CD14-positive monocyte (primary cell): Measurements from ENCODE around the gene PKNOX2. TPM values are rescaled to one million over a fixed set of nuclear protein-coding genes. Genes with fewer than 3 reads are reported as not detected.
A peak's percentile ranks its signal among the peaks of the same experiment; 100 is the strongest.

Source experiments
- DNase-seq, 3 donors: peaks; one replicate each; pipeline ENCODE4 v3.0.0-alpha.2; 2011 to 2022
- H2AFZ ChIP-seq: 2 replicates; pipeline ENCODE4 v1.6.0; 2012; ENCODE audit warnings: mild to moderate bottlenecking, low read depth, low read length, inconsistent platforms; ENCODE audit not compliant: insufficient read depth, poor library complexity, severe bottlenecking
- H3K27ac ChIP-seq, 2 donors: 1 replicate in 1 of 2; 2 replicates in 1 of 2; pipeline ENCODE4 v1.5.1; 2012 to 2013; ENCODE audit warnings: low read length in 2 of 2, control low read depth in 1 of 2, inconsistent platforms in 1 of 2, low read depth in 1 of 2, mild to moderate bottlenecking in 1 of 2
- H3K27me3 ChIP-seq, 2 donors: one replicate each; pipeline versions ENCODE4 v1.6.0 to v1.6.1; 2011 to 2013; ENCODE audit warnings: low read length in 2 of 2; ENCODE audit not compliant: control insufficient read depth in 2 of 2, insufficient read depth in 2 of 2
- H3K36me3 ChIP-seq, 2 donors: replicated peaks in 1 of 2; 1 replicate in 1 of 2; 2 replicates in 1 of 2; pipeline versions ENCODE4 v1.5.1 to v1.6.1; 2012 to 2013; ENCODE audit warnings: low read length in 2 of 2, control low read depth in 1 of 2, inconsistent platforms in 1 of 2, mild to moderate bottlenecking in 1 of 2; ENCODE audit not compliant: insufficient read depth in 2 of 2, control insufficient read depth in 1 of 2
- H3K4me1 ChIP-seq, 2 donors: 1 replicate in 1 of 2; 2 replicates in 1 of 2; pipeline versions ENCODE4 v1.5.1 to v1.6.1; 2012 to 2013; ENCODE audit warnings: low read length in 2 of 2, control low read depth in 1 of 2, inconsistent platforms in 1 of 2, mild to moderate bottlenecking in 1 of 2, moderate library complexity in 1 of 2; ENCODE audit not compliant: insufficient read depth in 2 of 2, control insufficient read depth in 1 of 2
- H3K4me2 ChIP-seq: replicated peaks from 2 replicates; pipeline ENCODE3; 2012; ENCODE audit warnings: low read length, moderate library complexity, mild to moderate bottlenecking; ENCODE audit not compliant: poor library complexity, severe bottlenecking; ENCODE audit errors: extremely low read depth
- H3K4me3 ChIP-seq, 3 experiments: fragments of 200-600 bp in 1 of 3; sonication (generic) in 1 of 3; replicated peaks in 1 of 3; 1 replicate in 2 of 3; 2 replicates in 1 of 3; pipeline ENCODE4 v1.5.1; 2011 to 2013; ENCODE audit warnings: low read length in 3 of 3, mild to moderate bottlenecking in 3 of 3, control low read depth in 2 of 3, low read depth in 2 of 3, inconsistent platforms in 1 of 3, moderate library complexity in 1 of 3
- H3K79me2 ChIP-seq: 2 replicates; pipeline ENCODE4 v1.6.0; 2012; ENCODE audit warnings: mild to moderate bottlenecking, control low read depth, inconsistent platforms, low read length, moderate library complexity; ENCODE audit not compliant: insufficient read depth
- H3K9ac ChIP-seq: 2 replicates; pipeline ENCODE4 v1.6.0; 2017; ENCODE audit warnings: low read length, mild to moderate bottlenecking; ENCODE audit not compliant: insufficient read depth, poor library complexity, severe bottlenecking
- H3K9me3 ChIP-seq, 2 donors: replicated peaks in 1 of 2; 1 replicate in 1 of 2; 2 replicates in 1 of 2; pipeline versions ENCODE4 v1.5.1 to v1.6.1; 2012 to 2013; ENCODE audit warnings: low read length in 2 of 2, control low read depth in 1 of 2; ENCODE audit not compliant: control insufficient read depth in 1 of 2, insufficient read depth in 1 of 2
- H4K20me1 ChIP-seq: 2 replicates; pipeline ENCODE4 v1.6.0; 2012; ENCODE audit warnings: mild to moderate bottlenecking, low read length, control low read depth, moderate library complexity; ENCODE audit not compliant: insufficient read depth
- H3K27ac Mint-ChIP-seq, 7 donors: one replicate each; pipeline ENCODE4 v1.8.0; 2020; ENCODE audit warnings: mild to moderate bottlenecking in 7 of 7, mixed read lengths in 7 of 7, moderate library complexity in 6 of 7, inconsistent platforms in 2 of 7
- H3K27me3 Mint-ChIP-seq, 3 donors: one replicate each; pipeline ENCODE4 v1.8.0; 2021 to 2022; ENCODE audit warnings: low read depth in 3 of 3, mild to moderate bottlenecking in 3 of 3, mixed read lengths in 3 of 3, moderate library complexity in 3 of 3, inconsistent platforms in 1 of 3
- H3K36me3 Mint-ChIP-seq, 2 donors: one replicate each; pipeline ENCODE4 v1.8.0; 2020; ENCODE audit warnings: mixed read lengths in 2 of 2, inconsistent platforms in 1 of 2, mild to moderate bottlenecking in 1 of 2
- H3K4me1 Mint-ChIP-seq: one replicate; pipeline ENCODE4 v1.8.0; 2020; ENCODE audit warnings: mild to moderate bottlenecking, mixed read lengths
- H3K4me3 Mint-ChIP-seq, 2 donors: one replicate each; pipeline ENCODE4 v1.8.0; 2020; ENCODE audit warnings: mild to moderate bottlenecking in 2 of 2, mixed read lengths in 2 of 2, moderate library complexity in 1 of 2
- H3K9me3 Mint-ChIP-seq, 7 donors: one replicate each; pipeline ENCODE4 v1.8.0; 2020 to 2022; ENCODE audit warnings: mixed read lengths in 7 of 7, mild to moderate bottlenecking in 6 of 7, moderate library complexity in 6 of 7, inconsistent platforms in 2 of 7
- WGBS: methylation state at CpG from one replicate; pipeline ENCODE4 v1.1.5; 2013; ENCODE audit warnings: missing lambda C conversion rate; ENCODE audit not compliant: insufficient coverage; 5-methylcytosine and 5-hydroxymethylcytosine counted together
- intact Hi-C, 2 donors: fragments of 100-400 bp; cut with micrococcal nuclease; formaldehyde crosslinking; loops; one replicate each; pipeline versions ENCODE4 v1.15.0 to v1.15.1; 2023
- polyA plus RNA-seq, 3 donors: library from polyadenylated mRNA; depleted of rRNA in 1 of 3; unstranded in 2 of 3; stranded (reverse) in 1 of 3; fragments of 300-500 nt in 2 of 3; fragments of >200 nt in 1 of 3; fragmentation: Illumina TruSeq in 2 of 3; gene quantifications; 1 replicate in 2 of 3; 2 replicates in 1 of 3; pipeline ENCODE4 v1.2.3, GENCODE V29; 2012 to 2021
- TF ChIP-seq, protein P1 (sequence below): fragments of 200-600 bp; IDR thresholded peaks from one replicate; pipeline ENCODE4 v1.8.0; 2022; ENCODE audit warnings: antibody characterized with exemption, mild to moderate bottlenecking

The PKNOX2 gene
- polyA plus RNA-seq, 3 donors, result not detected

DNA sequence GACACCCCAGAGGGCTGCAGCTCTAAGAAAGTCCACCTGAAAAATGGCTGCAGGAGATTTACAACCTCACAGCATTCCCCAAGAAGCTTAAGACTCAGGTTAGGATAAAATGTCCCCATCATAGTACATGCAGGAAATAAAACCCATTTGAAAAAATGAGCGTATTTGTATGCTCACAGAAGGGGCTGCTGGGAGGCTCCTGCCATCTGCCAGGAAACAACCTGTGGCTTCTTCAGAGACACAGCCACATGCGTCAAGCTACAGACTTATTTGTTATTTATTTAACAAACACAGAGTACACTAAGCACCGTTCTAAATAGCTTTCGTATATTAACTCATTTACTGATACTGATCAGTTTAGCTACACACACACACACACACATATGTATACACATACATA is 258.1 kb downstream of the PKNOX2 start:
- H3K27ac ChIP-seq, result no peak overlapping the region
- no peak overlapping the region for H3K27ac Mint-ChIP-seq
- no peaks in the 10 kb centered on the region for H3K9me3 ChIP-seq
- H4K20me1 ChIP-seq, result no peaks in the 10 kb centered on the region
- no peaks in the 10 kb centered on the region for H3K4me1 Mint-ChIP-seq
- H3K4me3 ChIP-seq, result no peak overlapping the region
- intact Hi-C loops, result no loop called here
- no peak overlapping the region for H3K4me3 Mint-ChIP-seq
- H3K4me1 ChIP-seq, result no peaks in the 10 kb centered on the region
- no peaks in the 10 kb centered on the region for H3K9me3 Mint-ChIP-seq
- no peaks in the 10 kb centered on the region for H3K79me2 ChIP-seq
- no peak overlapping the region for H2AFZ ChIP-seq
- WGBS, result 77% methylated on average over 2 of the region's 4 CpGs
- no peaks in the 10 kb centered on the region for H3K27me3 ChIP-seq
- no peak overlapping the region for H3K4me2 ChIP-seq
- H3K9ac ChIP-seq, result no peak overlapping the region
- TF ChIP-seq, protein P1, sequence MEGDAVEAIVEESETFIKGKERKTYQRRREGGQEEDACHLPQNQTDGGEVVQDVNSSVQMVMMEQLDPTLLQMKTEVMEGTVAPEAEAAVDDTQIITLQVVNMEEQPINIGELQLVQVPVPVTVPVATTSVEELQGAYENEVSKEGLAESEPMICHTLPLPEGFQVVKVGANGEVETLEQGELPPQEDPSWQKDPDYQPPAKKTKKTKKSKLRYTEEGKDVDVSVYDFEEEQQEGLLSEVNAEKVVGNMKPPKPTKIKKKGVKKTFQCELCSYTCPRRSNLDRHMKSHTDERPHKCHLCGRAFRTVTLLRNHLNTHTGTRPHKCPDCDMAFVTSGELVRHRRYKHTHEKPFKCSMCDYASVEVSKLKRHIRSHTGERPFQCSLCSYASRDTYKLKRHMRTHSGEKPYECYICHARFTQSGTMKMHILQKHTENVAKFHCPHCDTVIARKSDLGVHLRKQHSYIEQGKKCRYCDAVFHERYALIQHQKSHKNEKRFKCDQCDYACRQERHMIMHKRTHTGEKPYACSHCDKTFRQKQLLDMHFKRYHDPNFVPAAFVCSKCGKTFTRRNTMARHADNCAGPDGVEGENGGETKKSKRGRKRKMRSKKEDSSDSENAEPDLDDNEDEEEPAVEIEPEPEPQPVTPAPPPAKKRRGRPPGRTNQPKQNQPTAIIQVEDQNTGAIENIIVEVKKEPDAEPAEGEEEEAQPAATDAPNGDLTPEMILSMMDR, result no peak
- no peaks in the 10 kb centered on the region for H3K36me3 Mint-ChIP-seq
- DNase-seq, result no peak
- H3K36me3 ChIP-seq, result no peaks in the 10 kb centered on the region
- H3K27me3 Mint-ChIP-seq, result peaks cover 10 to 17% (median 12%) of the 10 kb centered on the region in 3 donors

DNA sequence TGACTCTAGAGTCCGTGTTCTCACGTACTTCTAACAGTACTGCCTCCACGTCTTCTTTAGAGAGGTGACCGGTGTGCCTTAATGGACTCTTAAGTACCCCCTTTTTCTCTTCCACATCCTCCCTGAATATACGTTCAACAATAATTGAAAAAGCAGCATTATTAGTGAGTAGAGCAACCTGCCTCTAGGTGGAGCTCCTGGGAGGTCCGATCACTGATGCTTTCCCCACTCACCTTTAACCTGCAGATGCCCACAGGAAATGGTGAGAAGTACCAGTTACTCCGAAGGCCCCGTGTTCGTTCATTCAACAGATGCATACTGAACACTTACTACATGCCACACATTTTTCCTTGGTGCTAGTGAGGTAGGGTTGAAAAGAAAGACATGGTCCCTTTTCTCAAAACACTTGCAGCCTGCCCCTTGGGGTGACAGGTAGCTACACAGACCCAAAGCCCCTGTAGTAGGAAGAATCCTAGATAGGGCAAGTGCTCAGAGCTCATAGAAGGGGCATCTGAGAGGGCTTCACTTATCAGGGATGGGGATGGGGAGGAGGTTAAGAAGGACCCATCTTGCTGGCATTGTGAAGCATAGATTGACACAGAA is 258.8 kb downstream of the PKNOX2 start:
- TF ChIP-seq, protein P1, result peak; percentile 10
- Histone ChIP-seq H3K4me3 (no peak overlapping the region), H3K4me1 (no peaks in the 10 kb centered on the region), H3K36me3 (no peaks in the 10 kb centered on the region), H4K20me1 (no peaks in the 10 kb centered on the region), H3K4me2 (no peak overlapping the region), H3K79me2 (no peaks in the 10 kb centered on the region), H3K27me3 (no peaks in the 10 kb centered on the region), H2AFZ (no peak overlapping the region), H3K27ac (no peak overlapping the region), H3K9me3 (no peaks in the 10 kb centered on the region), H3K9ac (no peak overlapping the region)
- 43% methylated on average over 2 of the region's 9 CpGs for WGBS
- no peak for DNase-seq
- H3K27me3 Mint-ChIP-seq, result peaks cover 10 to 17% (median 14%) of the 10 kb centered on the region in 3 donors
- no peaks in the 10 kb centered on the region for H3K4me1 Mint-ChIP-seq
- intact Hi-C loops, result no loop called here
- no peaks in the 10 kb centered on the region for H3K36me3 Mint-ChIP-seq
- H3K27ac Mint-ChIP-seq, result no peak overlapping the region
- no peaks in the 10 kb centered on the region for H3K9me3 Mint-ChIP-seq
- no peak overlapping the region for H3K4me3 Mint-ChIP-seq
